Fibroblast of lung (primary cell): ENCODE data around the gene TOGARAM1. TPM values are rescaled to one million over a fixed set of nuclear protein-coding genes. Genes with fewer than 3 reads are reported as not detected.

Experiments used
- DNase-seq, 2 donors: peaks; one replicate each; pipeline versions ENCODE4 v3.0.0 to v3.0.0-alpha.2; 2010; ENCODE audit warnings: low read depth in 2 of 2
- H2AFZ ChIP-seq: 2 replicates; pipeline ENCODE4 v1.5.1; 2012; ENCODE audit warnings: low read length, control low read depth, inconsistent platforms
- H3K27ac ChIP-seq: 2 replicates; pipeline ENCODE4 v1.5.1; 2011; ENCODE audit warnings: low read length, control low read depth; ENCODE audit not compliant: insufficient read depth
- H3K27me3 ChIP-seq: 2 replicates; pipeline ENCODE4 v1.5.1; 2011; ENCODE audit warnings: mild to moderate bottlenecking, low read length; ENCODE audit not compliant: control insufficient read depth, insufficient read depth
- H3K36me3 ChIP-seq: 2 replicates; pipeline ENCODE4 v1.5.1; 2011; ENCODE audit warnings: low read length; ENCODE audit not compliant: control insufficient read depth, insufficient read depth
- H3K4me1 ChIP-seq: 2 replicates; pipeline ENCODE4 v1.5.1; 2011; ENCODE audit warnings: low read length; ENCODE audit not compliant: control insufficient read depth, insufficient read depth; ENCODE audit errors: extremely low read depth
- H3K4me2 ChIP-seq: 2 replicates; pipeline ENCODE4 v1.5.1; 2011; ENCODE audit warnings: low read length, control low read depth; ENCODE audit not compliant: insufficient read depth; ENCODE audit errors: extremely low read depth
- H3K4me3 ChIP-seq, 4 experiments: fragments of 200-600 bp in 1 of 4; sonication (generic) in 1 of 4; replicated peaks in 1 of 4; 2 replicates each; pipeline ENCODE4 v1.5.1; 2011 to 2016; ENCODE audit warnings: low read length in 4 of 4, low read depth in 3 of 4, mild to moderate bottlenecking in 3 of 4, control low read depth in 2 of 4, inconsistent platforms in 1 of 4, mixed read lengths in 1 of 4; ENCODE audit not compliant: insufficient read depth in 1 of 4; ENCODE audit errors: control extremely low read depth in 1 of 4
- H3K79me2 ChIP-seq: 2 replicates; pipeline ENCODE4 v1.5.1; 2012; ENCODE audit warnings: mild to moderate bottlenecking, low read length, inconsistent platforms; ENCODE audit not compliant: control insufficient read depth, insufficient read depth
- H3K9ac ChIP-seq: 2 replicates; pipeline ENCODE4 v1.5.1; 2011; ENCODE audit warnings: mild to moderate bottlenecking, low read length, control low read depth; ENCODE audit not compliant: insufficient read depth
- H3K9me3 ChIP-seq: 2 replicates; pipeline ENCODE4 v1.5.1; 2012; ENCODE audit warnings: low read depth, low read length; ENCODE audit not compliant: control insufficient read depth, insufficient read depth
- H4K20me1 ChIP-seq: 2 replicates; pipeline ENCODE4 v1.5.1; 2011; ENCODE audit warnings: low read length; ENCODE audit not compliant: control insufficient read depth, insufficient read depth; ENCODE audit errors: extremely low read depth
- CTCF ChIP-seq, 2 donors: IDR thresholded peaks in 1 of 2; conservative IDR thresholded peaks in 1 of 2; 1 replicate in 1 of 2; 2 replicates in 1 of 2; pipeline ENCODE4 v1.5.1; 2011 to 2012; ENCODE audit warnings: low read length in 2 of 2, control low read depth in 1 of 2, inconsistent platforms in 1 of 2, low read depth in 1 of 2, mild to moderate bottlenecking in 1 of 2
- EZH2 ChIP-seq: IDR thresholded peaks from 2 replicates; pipeline ENCODE4 v1.5.1; 2012; ENCODE audit warnings: low read length, control low read depth, mild to moderate bottlenecking; ENCODE audit errors: missing control alignments
- polyA plus RNA-seq, 2 donors: library from polyadenylated mRNA; depleted of rRNA in 1 of 2; stranded (reverse) in 1 of 2; unstranded in 1 of 2; fragments of >200 nt; gene quantifications; 2 replicates each; pipeline ENCODE4 v1.2.1, GENCODE V29; 2011 to 2012; ENCODE audit warnings: missing spikeins in 1 of 2
- total RNA-seq: library from RNA; depleted of rRNA; stranded (reverse); fragments of >200 nt; gene quantifications from 2 replicates; pipeline ENCODE4 v1.2.1, GENCODE V29; 2014

The TOGARAM1 gene
- total and polyA plus RNA-seq, 2 donors (not counting 1 experiment from before 2014, with no cell fraction given) = 10.7 to 24.9 TPM

DNA sequence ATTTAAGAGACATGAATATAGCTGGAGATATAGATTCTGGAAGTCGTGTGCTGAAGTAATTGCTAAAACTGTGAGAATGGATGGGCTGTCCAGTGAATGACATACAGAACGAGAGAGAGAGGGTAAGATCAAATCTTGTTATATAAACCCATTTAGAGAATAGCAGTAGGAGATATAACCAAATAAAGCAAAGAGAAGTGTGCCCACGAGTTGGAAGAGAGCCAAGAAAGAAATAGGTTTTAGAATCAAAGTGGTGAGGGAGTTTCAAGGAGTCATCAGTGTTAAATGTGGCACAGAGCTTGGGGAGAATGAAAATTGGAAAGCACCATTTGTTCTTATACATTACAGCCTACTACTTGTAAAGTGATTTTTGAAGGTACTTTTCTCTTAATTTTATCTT, 19.2 kb downstream of the TOGARAM1 start:
- no peak overlapping the region for H3K27ac ChIP-seq
- H3K36me3 ChIP-seq = no peaks in the 10 kb centered on the region
- no peak overlapping the region for H3K4me2 ChIP-seq
- no peak overlapping the region for H3K9ac ChIP-seq
- no peak for DNase-seq
- no peak overlapping the region for H3K4me3 ChIP-seq
- H3K79me2 ChIP-seq = peaks cover 2% of the 10 kb centered on the region
- no peaks in the 10 kb centered on the region for H3K9me3 ChIP-seq
- H4K20me1 ChIP-seq = no peaks in the 10 kb centered on the region
- no peaks in the 10 kb centered on the region for H3K27me3 ChIP-seq
- no peaks in the 10 kb centered on the region for H3K4me1 ChIP-seq
- TF ChIP-seq EZH2 (no peak), CTCF (conservative IDR thresholded peaks at IDR 0.05 in 1 of 2, IDR thresholded peaks at IDR 0.05 in 1 of 2; ENCODE audit: low read depth in 1 of 2, low read length in 2 of 2) (no peak)
- H2AFZ ChIP-seq = no peak overlapping the region

DNA sequence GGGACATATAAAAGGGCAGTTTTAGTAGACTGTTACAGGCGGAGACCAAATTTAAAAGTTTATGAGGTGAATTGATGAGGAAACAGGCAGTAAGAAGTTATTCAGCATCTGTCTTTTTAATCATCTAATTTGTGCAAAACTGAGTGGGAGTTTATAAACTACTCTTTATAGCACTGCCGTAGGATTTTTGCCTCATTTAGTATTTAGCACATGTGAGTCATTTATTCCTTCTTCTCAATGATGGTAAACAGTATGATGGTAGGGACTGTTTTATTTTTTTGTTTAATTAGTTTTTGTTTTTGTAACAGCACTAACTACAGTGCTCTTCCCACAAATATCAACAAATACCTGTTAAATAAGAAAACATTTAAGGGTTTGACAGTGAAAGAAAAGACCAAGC, 20.6 kb downstream of the TOGARAM1 start:
- Histone ChIP-seq H3K27me3 (no peaks in the 10 kb centered on the region), H3K4me3 (no peak overlapping the region), H3K4me1 (no peaks in the 10 kb centered on the region), H2AFZ (no peak overlapping the region), H3K9ac (no peak overlapping the region), H3K4me2 (no peak overlapping the region), H3K9me3 (no peaks in the 10 kb centered on the region), H3K27ac (no peak overlapping the region), H3K36me3 (no peaks in the 10 kb centered on the region), H4K20me1 (no peaks in the 10 kb centered on the region), H3K79me2 (no peaks in the 10 kb centered on the region)
- TF ChIP-seq CTCF (conservative IDR thresholded peaks at IDR 0.05 in 1 of 2, IDR thresholded peaks at IDR 0.05 in 1 of 2; ENCODE audit: low read depth in 1 of 2, low read length in 2 of 2) (no peak), EZH2 (no peak)
- peak in 1 of 2 donors; percentile 19 for DNase-seq

DNA sequence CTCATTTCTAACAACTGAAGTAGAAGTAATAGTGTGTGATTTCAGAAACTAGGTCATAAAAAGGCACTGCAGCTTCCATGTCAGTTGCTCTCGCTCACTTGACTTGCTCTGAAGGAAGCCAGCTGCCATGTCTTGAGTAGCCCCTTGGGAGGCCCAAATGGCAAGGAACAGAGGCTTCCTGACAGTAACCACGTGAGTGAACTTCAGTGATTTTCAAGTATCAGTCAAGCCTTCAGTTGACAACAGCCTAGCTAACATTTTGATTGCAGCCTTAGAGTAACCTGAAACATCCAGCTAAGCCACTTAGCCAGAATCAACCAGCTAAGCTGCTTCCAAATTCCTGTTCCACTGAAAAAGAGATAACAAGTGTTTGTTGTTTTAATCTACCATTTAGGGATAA, 26.7 kb downstream of the TOGARAM1 start:
- no peaks in the 10 kb centered on the region for H3K79me2 ChIP-seq
- DNase-seq = no peak
- no peaks in the 10 kb centered on the region for H3K4me1 ChIP-seq
- H3K9ac ChIP-seq = no peak overlapping the region
- no peak overlapping the region for H3K4me2 ChIP-seq
- H3K27me3 ChIP-seq = no peaks in the 10 kb centered on the region
- H4K20me1 ChIP-seq = no peaks in the 10 kb centered on the region
- H3K27ac ChIP-seq = no peak overlapping the region
- H3K4me3 ChIP-seq = no peak overlapping the region
- H3K36me3 ChIP-seq = no peaks in the 10 kb centered on the region
- no peaks in the 10 kb centered on the region for H3K9me3 ChIP-seq
- H2AFZ ChIP-seq = no peak overlapping the region
- no peak for TF ChIP-seq EZH2
- no peak for TF ChIP-seq CTCF (conservative IDR thresholded peaks at IDR 0.05 in 1 of 2, IDR thresholded peaks at IDR 0.05 in 1 of 2; ENCODE audit: low read depth in 1 of 2, low read length in 2 of 2)
